GM19438 (cell line): ENCODE data around the gene IL18RAP.

Source experiments
- ATAC-seq: cut with Tn5 transposase; IDR thresholded peaks from one replicate; pipeline ENCODE4 v1.9.1; 2021; ENCODE audit warnings: low read depth; ENCODE audit not compliant: unreplicated experiment

IL18RAP gene

DNA sequence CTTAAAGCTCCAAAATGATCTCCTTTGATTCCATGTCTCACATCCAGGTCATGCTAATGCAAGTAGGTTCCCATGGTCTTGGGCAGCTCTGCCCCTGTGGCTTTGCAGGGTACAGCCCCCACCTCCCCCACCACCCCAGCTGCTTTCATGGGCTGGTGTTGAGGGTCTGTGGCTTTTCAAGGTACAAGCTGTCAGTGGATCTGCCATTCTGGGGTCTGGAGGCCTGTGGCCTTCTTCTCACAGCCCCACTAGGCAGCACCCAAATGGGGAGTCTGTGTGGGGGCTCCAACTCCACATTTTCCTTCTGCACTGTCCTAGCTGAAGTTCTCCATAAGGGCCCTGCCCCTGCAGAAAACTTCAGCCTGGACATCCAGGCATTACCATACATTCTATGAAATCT is 69.0 kb downstream of the IL18RAP start:
- no peak for ATAC-seq

DNA sequence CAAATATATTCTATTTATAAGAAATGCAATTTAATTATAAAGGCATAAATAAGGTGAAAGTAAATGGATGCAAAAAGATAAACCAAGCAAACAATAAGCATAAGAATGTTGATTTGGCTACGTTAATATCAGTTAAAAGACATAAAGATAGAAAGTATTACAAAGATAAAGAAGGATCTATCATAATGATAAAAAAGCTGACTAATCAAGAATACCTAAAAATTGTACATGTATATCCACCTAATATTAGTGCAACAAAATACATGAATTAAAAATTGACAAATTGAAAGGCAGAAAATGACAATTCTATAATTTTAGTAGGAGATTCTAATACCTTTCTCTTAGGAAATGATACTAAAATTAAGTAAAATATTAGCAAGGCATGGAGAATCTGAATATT is 71.6 kb downstream of the IL18RAP start:
- ATAC-seq = no peak

DNA sequence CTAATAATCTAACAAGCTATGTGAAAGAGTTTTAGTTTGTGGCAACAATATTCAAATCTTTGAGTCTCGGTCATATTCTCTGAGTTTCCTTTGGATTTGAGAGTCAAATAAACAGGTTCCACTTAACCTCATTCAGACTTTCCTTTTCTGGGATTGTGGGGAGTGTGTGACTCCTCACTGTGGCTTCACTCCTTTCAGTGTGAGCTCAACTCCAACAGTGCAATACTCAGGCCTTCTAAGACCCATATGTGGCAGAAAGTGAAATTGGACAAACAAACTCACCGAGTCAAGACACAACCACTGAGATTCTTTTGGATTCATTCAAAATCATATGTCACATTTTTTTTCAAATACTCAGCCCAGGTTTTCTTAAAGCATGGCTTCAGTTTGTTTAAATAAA is 75.5 kb downstream of the IL18RAP start:
- no peak for ATAC-seq

DNA sequence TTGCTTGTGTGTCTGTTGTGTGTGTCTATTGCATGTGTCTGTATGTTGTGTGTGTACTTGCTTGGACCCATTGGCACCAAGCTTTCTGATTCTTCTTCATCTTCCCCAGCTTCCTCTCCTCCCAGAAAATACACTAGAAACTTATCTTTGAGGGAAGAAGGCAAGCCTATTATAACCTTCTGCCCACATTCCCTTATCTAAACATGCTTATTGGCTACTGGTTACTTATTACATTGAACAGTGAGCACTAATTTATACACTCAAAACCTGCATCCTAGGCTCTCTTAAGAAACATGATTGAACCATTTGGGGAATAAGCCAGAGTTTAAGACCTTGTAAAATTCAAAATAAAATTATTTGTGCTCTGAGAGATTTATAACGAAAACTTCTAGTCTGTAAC is 76.6 kb downstream of the IL18RAP start:
- no peak for ATAC-seq
